Gastroesophageal sphincter (tissue), 3 donors: ENCODE results near the gene AP1S1.

Experiments used
- CTCF ChIP-seq, 4 experiments: fragments of 200-600 bp in 2 of 4; fragments of 450-650 bp in 2 of 4; sonication (generic) in 1 of 4; IDR thresholded peaks; one replicate each; pipeline ENCODE4 v1.5.1; 2017 to 2019; ENCODE audit warnings: antibody characterized with exemption in 4 of 4, mild to moderate bottlenecking in 2 of 4, moderate library complexity in 2 of 4
- EP300 ChIP-seq: sonication (generic); formaldehyde crosslinking; IDR thresholded peaks from one replicate; pipeline ENCODE4 v1.6.1; 2017; ENCODE audit warnings: antibody characterized with exemption, mild to moderate bottlenecking
- POLR2A ChIP-seq, 2 donors: fragments of 450-650 bp; IDR thresholded peaks; one replicate each; pipeline ENCODE4 v1.6.1; 2017; ENCODE audit warnings: antibody characterized with exemption in 2 of 2, mild to moderate bottlenecking in 2 of 2, moderate library complexity in 1 of 2
- POLR2AphosphoS5 ChIP-seq: sonication (generic); formaldehyde crosslinking; IDR thresholded peaks from one replicate; pipeline ENCODE4 v1.6.1; 2017; ENCODE audit warnings: antibody characterized with exemption

DNA sequence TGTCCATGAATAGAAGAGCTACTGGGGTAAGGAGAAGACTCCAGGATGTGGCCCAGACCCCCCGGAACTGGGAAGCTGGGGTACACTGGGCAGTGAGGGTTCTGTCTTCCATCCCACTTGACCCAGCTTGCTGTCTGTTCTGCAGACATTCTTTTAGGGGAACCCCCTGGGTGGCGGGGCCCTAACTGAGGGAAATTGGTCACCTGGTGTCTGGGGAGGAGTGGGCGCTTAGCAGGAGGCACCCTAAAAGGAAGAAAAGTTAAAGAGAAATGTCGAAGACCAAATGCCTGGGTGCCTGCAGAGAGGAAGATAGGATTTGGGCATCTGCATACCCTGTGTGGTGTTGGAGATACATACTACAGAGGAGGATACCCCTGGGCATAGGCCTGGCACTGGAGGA is 1.0 kb downstream of the AP1S1 start:
- TF ChIP-seq EP300: no peak
- no peak for TF ChIP-seq CTCF (IDR thresholded peaks at IDR 0.05)
- no peak for TF ChIP-seq POLR2A (IDR thresholded peaks at IDR 0.05)
- no peak for TF ChIP-seq POLR2AphosphoS5
